Activated CD8-positive, alpha-beta memory T cell treated with anti-CD3 and anti-CD28 coated beads, Interleukin-2, amount 50 U/mL, for 48 hours (primary cell): Measurements from ENCODE around the gene SPIRE1.
"Not testable (repeated sequence)": the region's sequence is repeated elsewhere in the genome, so short reads cannot be mapped to it uniquely, and the experiment has no call there.

ENCODE experiments used
- DNase-seq: peaks from one replicate; pipeline ENCODE4 v3.0.0-alpha.2; 2020

SPIRE1 gene

DNA sequence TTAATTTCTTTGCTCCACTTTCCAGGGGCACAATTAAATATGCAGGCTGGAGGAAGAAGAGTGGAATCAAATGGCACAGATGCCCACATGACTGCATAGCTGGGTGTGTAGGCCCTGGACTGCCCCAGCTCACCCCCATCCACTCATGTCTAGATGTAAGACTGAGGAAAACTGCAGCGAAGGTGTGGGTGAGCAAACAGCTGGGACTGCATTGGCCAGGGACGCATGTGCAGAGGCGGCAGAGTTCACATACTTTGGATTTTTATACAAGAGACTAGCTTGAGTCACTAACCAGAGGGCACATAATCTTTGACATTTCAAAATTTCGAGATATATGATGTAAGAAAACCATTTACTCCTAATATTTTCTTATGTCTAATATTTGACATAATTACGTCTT lies 60.1 kb downstream of the SPIRE1 start:
- no peak for DNase-seq

DNA sequence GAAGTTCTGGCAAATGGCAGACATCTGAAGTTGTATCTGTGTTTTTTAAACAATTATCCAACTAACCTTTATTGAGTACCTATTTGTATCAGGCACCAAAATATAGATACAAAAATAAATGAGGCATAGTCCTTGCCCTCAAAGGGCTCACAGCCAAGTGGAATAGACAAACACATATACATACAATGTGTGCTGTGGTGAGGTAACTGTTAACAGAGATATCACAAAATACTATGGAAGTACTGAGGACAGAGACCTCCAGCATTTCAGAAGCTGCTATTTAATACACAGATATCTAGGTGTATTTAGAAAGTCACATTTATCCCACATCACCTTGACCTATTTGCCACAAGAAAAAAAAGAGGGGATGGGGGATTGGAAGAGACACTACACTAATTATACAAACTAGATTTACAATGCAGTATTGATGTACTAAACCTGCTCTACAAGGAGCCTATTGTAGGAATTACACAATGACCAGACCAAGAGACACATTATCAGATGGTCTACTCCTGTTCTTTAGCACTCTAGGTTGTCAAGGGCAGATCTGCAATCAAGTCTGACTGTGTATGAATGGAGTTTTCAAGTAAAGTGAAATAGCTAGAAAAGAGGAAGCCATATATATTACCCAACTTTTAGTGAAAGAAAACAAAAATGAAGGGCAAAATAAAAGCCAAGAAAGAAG lies 62.2 kb downstream of the SPIRE1 start:
- no peak for DNase-seq

- DNase-seq = no peak
Observed at GRCh38 chr18:12593866-12594265, 64.0 kb downstream of the SPIRE1 start.

DNA sequence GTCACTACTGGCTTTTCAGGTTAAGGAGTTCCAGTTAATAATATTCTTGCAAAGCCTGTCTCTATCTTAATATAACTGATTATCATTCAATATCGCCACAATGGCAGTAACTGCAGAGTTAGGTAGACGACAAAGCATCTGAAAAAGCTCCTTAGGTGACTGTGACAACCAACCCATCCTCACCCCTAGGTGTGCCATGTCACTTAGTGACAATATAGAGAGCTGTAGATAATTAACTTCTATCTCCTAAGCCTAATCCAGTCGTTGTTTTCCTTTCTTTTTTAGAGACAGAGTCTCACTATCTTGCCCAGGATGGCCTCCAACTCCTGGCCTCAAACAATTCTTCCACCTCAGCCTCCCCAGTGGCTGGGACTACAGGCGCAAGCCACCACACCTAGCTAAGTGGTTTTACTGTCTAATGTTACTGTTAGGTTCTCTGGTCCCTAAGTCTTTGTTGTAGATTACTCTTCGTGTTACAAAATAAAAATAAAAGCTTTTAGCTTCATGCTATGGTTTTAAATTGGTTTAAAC lies 65.2 kb downstream of the SPIRE1 start:
- no peak for DNase-seq

- no peak for DNase-seq
Observed at GRCh38 chr18:12589448-12589847, 68.5 kb downstream of the SPIRE1 start.

DNA sequence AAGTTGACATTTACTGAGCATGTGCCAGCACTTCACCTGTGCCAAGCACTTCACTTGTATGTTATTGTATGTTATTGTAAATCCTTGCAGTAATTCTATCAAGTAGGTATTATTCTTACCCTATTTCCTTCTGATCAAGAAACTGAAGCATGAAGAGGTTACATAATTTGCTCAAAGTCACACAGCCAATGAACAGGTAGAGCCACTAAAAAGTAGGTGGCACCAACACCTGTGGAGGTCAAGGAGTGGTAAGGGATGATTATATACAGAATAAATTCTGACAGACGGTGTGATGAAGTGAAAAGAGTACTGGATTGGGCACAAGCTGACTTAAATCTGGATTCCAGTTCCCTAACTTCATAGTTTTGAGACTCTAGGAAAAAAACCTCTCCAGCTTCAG lies 71.0 kb downstream of the SPIRE1 start:
- no peak for DNase-seq

- DNase-seq = no peak
Observed at GRCh38 chr18:12585218-12585617, 72.7 kb downstream of the SPIRE1 start.

GRCh38 chr18:12580630-12581342 lies 77.1 kb downstream of the SPIRE1 start:
- no peak for DNase-seq

- DNase-seq = no peak
Observed at GRCh38 chr18:12579775-12580174, 78.1 kb downstream of the SPIRE1 start.

GRCh38 chr18:12577848-12578247 lies 80.1 kb downstream of the SPIRE1 start:
- no peak for DNase-seq

DNA sequence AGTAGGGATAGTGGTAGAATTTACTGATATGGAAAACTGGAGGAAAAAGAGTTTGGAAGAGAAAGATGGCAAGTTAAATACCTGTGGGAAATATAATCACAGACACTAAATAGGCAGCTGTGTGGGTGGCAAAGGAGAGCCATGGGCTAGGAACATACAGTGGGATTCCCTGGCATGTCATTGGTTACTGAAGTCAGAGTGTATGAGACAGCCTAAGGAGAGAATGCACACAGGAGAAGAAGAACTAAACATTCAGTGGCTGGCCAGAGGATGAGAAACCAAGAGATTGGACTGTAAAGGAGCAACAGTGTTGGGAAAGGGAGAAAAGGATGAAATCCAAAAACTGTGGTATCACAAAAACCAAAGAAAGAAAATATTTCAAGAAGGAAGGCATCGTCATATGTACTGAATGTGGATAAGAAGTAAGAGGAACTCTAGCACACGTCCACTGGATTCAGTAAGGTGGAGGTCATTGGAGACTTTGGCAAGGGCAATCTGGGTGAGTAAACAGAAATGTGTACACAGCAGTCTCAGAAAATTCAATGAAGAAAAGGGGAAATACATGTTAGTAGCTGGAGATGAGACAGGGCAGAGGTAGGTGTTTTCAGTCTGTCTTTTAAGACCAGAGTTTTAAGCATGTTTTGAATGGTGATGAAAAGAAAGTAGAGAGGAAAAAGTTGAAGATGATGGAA lies 83.3 kb downstream of the SPIRE1 start:
- no peak for DNase-seq

DNA sequence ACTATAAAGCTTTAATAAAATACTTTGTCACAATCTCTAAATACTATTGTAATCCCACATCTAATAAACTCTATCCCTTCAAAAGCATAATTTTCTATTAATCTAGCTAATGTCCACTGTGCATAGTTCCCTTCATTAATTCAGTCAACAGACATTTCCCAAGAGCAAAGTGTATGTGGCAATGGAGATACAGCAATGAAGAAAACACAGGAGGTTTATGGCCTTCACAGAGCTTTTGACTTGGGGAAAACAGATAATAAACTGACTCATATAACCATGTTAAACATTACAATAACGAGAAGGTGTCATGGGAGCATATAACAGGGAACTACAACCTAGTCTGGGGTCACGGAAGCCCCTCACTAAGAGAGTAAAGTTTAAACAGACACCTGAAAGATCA lies 86.3 kb downstream of the SPIRE1 start:
- DNase-seq = no peak

GRCh38 chr18:12569791-12570190 lies 88.1 kb downstream of the SPIRE1 start:
- no peak for DNase-seq

GRCh38 chr18:12567849-12568248 lies 90.1 kb downstream of the SPIRE1 start:
- no peak for DNase-seq

GRCh38 chr18:12564861-12565260 lies 93.0 kb downstream of the SPIRE1 start:
- no peak for DNase-seq

DNA sequence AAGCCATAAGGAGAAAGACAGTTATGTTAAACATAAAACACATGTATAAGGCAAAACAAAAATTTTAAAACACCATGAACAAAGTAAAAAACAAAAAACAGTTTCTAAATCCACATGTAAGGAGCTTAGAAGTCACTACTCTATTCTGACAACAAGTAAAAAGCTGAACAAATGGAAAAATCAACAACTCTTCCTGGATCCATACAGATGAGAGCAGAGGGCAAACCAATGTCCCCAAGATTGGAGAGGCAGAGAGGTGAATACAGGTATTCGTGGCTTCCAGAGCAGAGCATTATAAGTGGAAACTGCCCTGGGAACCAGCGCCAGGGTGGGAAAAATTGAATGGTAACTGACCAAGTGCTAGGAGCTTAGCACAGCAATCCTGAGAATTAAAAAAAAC lies 93.5 kb downstream of the SPIRE1 start:
- no peak for DNase-seq

DNA sequence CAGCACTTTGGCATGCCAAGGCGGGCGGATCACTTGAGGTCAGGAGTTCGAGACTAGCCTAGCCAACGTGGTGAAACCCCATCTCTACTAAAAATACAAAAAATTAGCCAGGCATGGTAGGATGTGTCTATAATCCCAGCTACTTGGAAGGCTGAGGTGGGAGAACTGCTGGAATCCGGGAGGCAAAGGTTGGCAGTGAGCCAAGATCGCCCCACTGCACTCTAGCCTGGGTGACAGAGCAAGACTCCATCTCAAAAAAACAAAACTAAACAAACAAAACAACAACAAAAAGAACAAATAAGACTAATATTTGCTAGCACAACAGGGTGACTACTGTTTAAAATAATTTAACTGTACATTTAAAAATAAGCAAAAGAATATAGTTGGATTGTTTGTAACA lies 97.3 kb downstream of the SPIRE1 start:
- not testable (repeated sequence) for DNase-seq

DNA sequence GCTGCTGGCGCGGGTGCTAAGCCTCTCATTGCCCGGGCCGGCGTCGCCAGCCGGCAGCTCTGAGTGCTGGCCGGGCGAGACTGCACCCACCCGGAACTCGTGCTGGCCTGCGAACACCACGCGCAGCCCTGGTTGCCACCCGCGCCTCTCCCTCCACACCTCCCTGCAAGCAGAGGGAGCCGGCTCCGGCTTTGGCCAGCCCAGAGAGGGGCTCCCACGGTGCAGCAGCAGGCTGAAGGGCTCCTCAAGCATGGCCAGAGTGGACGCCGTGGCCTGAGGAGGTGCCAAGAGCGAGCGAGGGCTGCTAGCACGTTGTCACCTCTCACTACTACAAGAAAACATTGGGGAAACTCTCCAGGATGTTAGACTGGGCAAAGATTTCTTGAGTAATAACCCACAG lies 98.6 kb downstream of the SPIRE1 start:
- no peak for DNase-seq

DNA sequence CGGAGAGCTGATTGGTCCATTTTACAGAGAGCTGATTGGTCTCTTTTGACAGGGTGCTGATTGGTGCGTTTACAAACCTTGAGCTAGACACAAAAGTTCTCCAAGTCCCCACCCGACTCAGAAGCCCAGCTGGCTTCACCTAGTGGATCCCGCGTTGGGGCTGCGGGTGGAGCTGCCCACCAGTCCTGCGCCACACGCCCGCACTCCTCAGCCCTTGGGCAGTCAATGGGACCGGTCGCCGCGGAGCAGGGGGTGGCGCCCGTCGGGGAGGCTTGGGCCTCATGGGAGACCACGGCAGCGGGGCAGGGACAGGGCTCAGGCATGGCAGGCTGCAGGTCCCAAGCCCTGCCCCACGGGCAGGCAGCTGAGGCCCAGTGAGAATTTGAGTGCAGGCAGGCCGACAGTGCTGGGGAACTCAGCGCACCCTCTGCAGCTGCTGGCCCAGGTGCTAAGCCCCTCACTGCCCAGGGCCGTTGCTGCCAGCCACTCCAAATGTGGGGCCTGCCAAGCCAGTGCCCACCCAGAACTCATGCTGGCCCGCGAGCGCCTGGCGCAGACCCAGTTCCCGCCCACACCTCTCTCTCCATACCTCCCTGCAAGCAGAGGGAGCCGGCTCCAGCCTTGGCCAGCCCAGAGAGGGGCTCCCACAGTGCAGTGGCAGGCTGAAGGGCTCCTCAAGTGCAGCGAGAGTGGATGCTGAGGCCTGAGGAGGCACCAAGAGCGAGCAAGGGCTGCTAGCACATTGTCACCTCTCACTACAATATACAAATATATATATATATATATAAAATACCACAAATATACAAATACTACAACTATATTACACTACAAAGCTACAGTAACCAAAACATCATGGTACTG lies 100.7 kb downstream of the SPIRE1 start:
- DNase-seq = no peak

- DNase-seq = no peak
Observed at GRCh38 chr18:12554796-12555388, 103.0 kb downstream of the SPIRE1 start.

DNA sequence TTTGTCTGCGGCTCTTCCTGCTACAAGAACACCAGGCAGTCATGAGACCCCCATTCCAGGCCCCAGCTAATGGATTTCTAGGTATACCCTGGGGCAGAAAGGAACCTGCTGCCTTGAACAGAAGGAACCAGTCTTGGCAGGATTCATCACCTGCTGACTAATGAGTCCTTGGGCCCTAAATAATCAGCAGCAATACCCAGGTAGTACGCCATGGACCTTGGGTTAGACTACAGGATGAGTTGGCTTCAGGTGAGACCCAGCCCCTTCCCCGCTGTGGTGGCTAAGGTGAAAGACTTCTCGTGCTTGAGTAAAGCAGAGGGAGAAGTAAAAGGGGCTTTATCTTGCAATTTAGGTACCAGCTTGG lies 105.0 kb downstream of the SPIRE1 start:
- no peak for DNase-seq
